K562 (cell line): ENCODE results near the gene MMP7.

Source experiments
- KAT7 ChIP-seq: sonication (generic); formaldehyde crosslinking; IDR thresholded peaks from 2 replicates; pipeline ENCODE4 v1.8.0; 2022; ENCODE audit warnings: missing genetic modification reagents, mild to moderate bottlenecking, borderline replicate concordance
- RCOR1 ChIP-seq, 2 experiments: IDR thresholded peaks; 2 replicates each; pipeline ENCODE4 v1.6.1; 2012; ENCODE audit warnings: low read depth in 2 of 2, low read length in 2 of 2, borderline replicate concordance in 1 of 2, improper control_type of control experiment in 1 of 2
- SRF ChIP-seq, 2 experiments: fragments of 250-450, 450-650 bp in 1 of 2; sonication (Bioruptor Pico) in 1 of 2; sonication (generic) in 1 of 2; formaldehyde crosslinking; IDR thresholded peaks; 2 replicates each; pipeline versions ENCODE4 v1.5.0 to v1.5.1; 2020 to 2022; ENCODE audit warnings: mild to moderate bottlenecking in 1 of 2, missing genetic modification reagents in 1 of 2
- TCF7 ChIP-seq: sonication (generic); IDR thresholded peaks from 2 replicates; pipeline ENCODE4 v1.6.1; 2016; ENCODE audit warnings: antibody characterized with exemption, borderline replicate concordance
- YY1 ChIP-seq, 3 experiments: IDR thresholded peaks; 2 replicates each; pipeline ENCODE4 v1.6.1; 2011; ENCODE audit warnings: low read length in 2 of 3, mild to moderate bottlenecking in 2 of 3, moderate library complexity in 2 of 3, borderline replicate concordance in 1 of 3, control low read depth in 1 of 3, low read depth in 1 of 3; ENCODE audit not compliant: insufficient read depth in 3 of 3, insufficient replicate concordance in 2 of 3, control insufficient read depth in 1 of 3, insufficient read length in 1 of 3; ENCODE audit errors: extremely low read depth in 1 of 3

DNA sequence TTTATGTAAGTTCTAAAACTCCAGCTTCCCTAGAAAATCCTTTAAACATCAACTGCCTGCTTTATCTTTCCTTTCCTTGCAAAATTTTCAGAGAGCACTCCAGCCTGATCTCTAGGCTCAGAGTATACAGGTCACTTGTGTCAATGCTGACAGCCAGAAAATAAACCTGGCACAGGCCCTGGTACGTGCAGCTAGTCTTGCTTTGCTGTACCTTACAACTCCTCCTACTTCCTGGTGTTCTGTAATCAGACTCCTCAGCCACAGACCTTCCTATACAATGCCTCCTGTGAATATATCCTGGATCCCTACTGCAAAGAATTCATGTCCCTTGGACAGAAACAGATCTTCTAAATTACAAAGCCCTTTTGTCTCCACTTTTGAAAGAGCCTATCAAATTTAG, 53.7 kb downstream of the MMP7 start:
- TF ChIP-seq SRF (CRISPR knock-in tag; IDR thresholded peaks at IDR 0.05) (no peak), KAT7 (CRISPR knock-in tag) (no peak), TCF7 (no peak), RCOR1 (IDR thresholded peaks at IDR 0.05; ENCODE audit: borderline replicate concordance in 1 of 2, low read depth in 2 of 2, low read length in 2 of 2) (no peak), YY1 (IDR thresholded peaks at IDR 0.05; ENCODE audit: borderline replicate concordance in 1 of 3, control insufficient read depth in 1 of 3, extremely low read depth in 1 of 3, insufficient read depth in 3 of 3, insufficient read length in 1 of 3, insufficient replicate concordance in 2 of 3, low read depth in 1 of 3, low read length in 2 of 3) (no peak)
